CD14-positive monocyte (primary cell): ENCODE measurements around the gene YIPF4. TPM values are rescaled to one million over a fixed set of nuclear protein-coding genes. Genes with fewer than 3 reads are reported as not detected.

Experiments used
- DNase-seq, 3 donors: peaks; one replicate each; pipeline ENCODE4 v3.0.0-alpha.2; 2011 to 2022
- H2AFZ ChIP-seq: 2 replicates; pipeline ENCODE4 v1.6.0; 2012; ENCODE audit warnings: mild to moderate bottlenecking, low read depth, low read length, inconsistent platforms; ENCODE audit not compliant: insufficient read depth, poor library complexity, severe bottlenecking
- H3K27ac ChIP-seq, 2 donors: 1 replicate in 1 of 2; 2 replicates in 1 of 2; pipeline ENCODE4 v1.5.1; 2012 to 2013; ENCODE audit warnings: low read length in 2 of 2, control low read depth in 1 of 2, inconsistent platforms in 1 of 2, low read depth in 1 of 2, mild to moderate bottlenecking in 1 of 2
- H3K27me3 ChIP-seq, 2 donors: one replicate each; pipeline versions ENCODE4 v1.6.0 to v1.6.1; 2011 to 2013; ENCODE audit warnings: low read length in 2 of 2; ENCODE audit not compliant: control insufficient read depth in 2 of 2, insufficient read depth in 2 of 2
- H3K36me3 ChIP-seq, 2 donors: replicated peaks in 1 of 2; 1 replicate in 1 of 2; 2 replicates in 1 of 2; pipeline versions ENCODE4 v1.5.1 to v1.6.1; 2012 to 2013; ENCODE audit warnings: low read length in 2 of 2, control low read depth in 1 of 2, inconsistent platforms in 1 of 2, mild to moderate bottlenecking in 1 of 2; ENCODE audit not compliant: insufficient read depth in 2 of 2, control insufficient read depth in 1 of 2
- H3K4me1 ChIP-seq, 2 donors: 1 replicate in 1 of 2; 2 replicates in 1 of 2; pipeline versions ENCODE4 v1.5.1 to v1.6.1; 2012 to 2013; ENCODE audit warnings: low read length in 2 of 2, control low read depth in 1 of 2, inconsistent platforms in 1 of 2, mild to moderate bottlenecking in 1 of 2, moderate library complexity in 1 of 2; ENCODE audit not compliant: insufficient read depth in 2 of 2, control insufficient read depth in 1 of 2
- H3K4me2 ChIP-seq: replicated peaks from 2 replicates; pipeline ENCODE3; 2012; ENCODE audit warnings: low read length, moderate library complexity, mild to moderate bottlenecking; ENCODE audit not compliant: poor library complexity, severe bottlenecking; ENCODE audit errors: extremely low read depth
- H3K4me3 ChIP-seq, 3 experiments: fragments of 200-600 bp in 1 of 3; sonication (generic) in 1 of 3; replicated peaks in 1 of 3; 1 replicate in 2 of 3; 2 replicates in 1 of 3; pipeline ENCODE4 v1.5.1; 2011 to 2013; ENCODE audit warnings: low read length in 3 of 3, mild to moderate bottlenecking in 3 of 3, control low read depth in 2 of 3, low read depth in 2 of 3, inconsistent platforms in 1 of 3, moderate library complexity in 1 of 3
- H3K79me2 ChIP-seq: 2 replicates; pipeline ENCODE4 v1.6.0; 2012; ENCODE audit warnings: mild to moderate bottlenecking, control low read depth, inconsistent platforms, low read length, moderate library complexity; ENCODE audit not compliant: insufficient read depth
- H3K9ac ChIP-seq: 2 replicates; pipeline ENCODE4 v1.6.0; 2017; ENCODE audit warnings: low read length, mild to moderate bottlenecking; ENCODE audit not compliant: insufficient read depth, poor library complexity, severe bottlenecking
- H3K9me3 ChIP-seq, 2 donors: replicated peaks in 1 of 2; 1 replicate in 1 of 2; 2 replicates in 1 of 2; pipeline versions ENCODE4 v1.5.1 to v1.6.1; 2012 to 2013; ENCODE audit warnings: low read length in 2 of 2, control low read depth in 1 of 2; ENCODE audit not compliant: control insufficient read depth in 1 of 2, insufficient read depth in 1 of 2
- H4K20me1 ChIP-seq: 2 replicates; pipeline ENCODE4 v1.6.0; 2012; ENCODE audit warnings: mild to moderate bottlenecking, low read length, control low read depth, moderate library complexity; ENCODE audit not compliant: insufficient read depth
- H3K27ac Mint-ChIP-seq, 7 donors: one replicate each; pipeline ENCODE4 v1.8.0; 2020; ENCODE audit warnings: mild to moderate bottlenecking in 7 of 7, mixed read lengths in 7 of 7, moderate library complexity in 6 of 7, inconsistent platforms in 2 of 7
- H3K27me3 Mint-ChIP-seq, 3 donors: one replicate each; pipeline ENCODE4 v1.8.0; 2021 to 2022; ENCODE audit warnings: low read depth in 3 of 3, mild to moderate bottlenecking in 3 of 3, mixed read lengths in 3 of 3, moderate library complexity in 3 of 3, inconsistent platforms in 1 of 3
- H3K36me3 Mint-ChIP-seq, 2 donors: one replicate each; pipeline ENCODE4 v1.8.0; 2020; ENCODE audit warnings: mixed read lengths in 2 of 2, inconsistent platforms in 1 of 2, mild to moderate bottlenecking in 1 of 2
- H3K4me1 Mint-ChIP-seq: one replicate; pipeline ENCODE4 v1.8.0; 2020; ENCODE audit warnings: mild to moderate bottlenecking, mixed read lengths
- H3K4me3 Mint-ChIP-seq, 2 donors: one replicate each; pipeline ENCODE4 v1.8.0; 2020; ENCODE audit warnings: mild to moderate bottlenecking in 2 of 2, mixed read lengths in 2 of 2, moderate library complexity in 1 of 2
- H3K9me3 Mint-ChIP-seq, 7 donors: one replicate each; pipeline ENCODE4 v1.8.0; 2020 to 2022; ENCODE audit warnings: mixed read lengths in 7 of 7, mild to moderate bottlenecking in 6 of 7, moderate library complexity in 6 of 7, inconsistent platforms in 2 of 7
- CTCF ChIP-seq: fragments of 200-600 bp; IDR thresholded peaks from one replicate; pipeline ENCODE4 v1.8.0; 2022; ENCODE audit warnings: antibody characterized with exemption, mild to moderate bottlenecking
- WGBS: methylation state at CpG from one replicate; pipeline ENCODE4 v1.1.5; 2013; ENCODE audit warnings: missing lambda C conversion rate; ENCODE audit not compliant: insufficient coverage; 5-methylcytosine and 5-hydroxymethylcytosine counted together
- intact Hi-C, 2 donors: fragments of 100-400 bp; cut with micrococcal nuclease; formaldehyde crosslinking; loops; one replicate each; pipeline versions ENCODE4 v1.15.0 to v1.15.1; 2023
- polyA plus RNA-seq, 3 donors: library from polyadenylated mRNA; depleted of rRNA in 1 of 3; unstranded in 2 of 3; stranded (reverse) in 1 of 3; fragments of 300-500 nt in 2 of 3; fragments of >200 nt in 1 of 3; fragmentation: Illumina TruSeq in 2 of 3; gene quantifications; 1 replicate in 2 of 3; 2 replicates in 1 of 3; pipeline ENCODE4 v1.2.3, GENCODE V29; 2012 to 2021

Gene YIPF4
- polyA plus RNA-seq, 3 donors = 1.5 to 25.7 (median 20.0) TPM

GRCh38 chr2:32248299-32248698, 29.4 kb upstream of the YIPF4 start:
- no peaks in the 10 kb centered on the region for H3K4me1 ChIP-seq
- H3K27me3 ChIP-seq = no peaks in the 10 kb centered on the region
- no peaks in the 10 kb centered on the region for H3K9me3 Mint-ChIP-seq
- peaks cover 80% of the 10 kb centered on the region for H3K79me2 ChIP-seq
- no peak overlapping the region for H3K4me3 Mint-ChIP-seq
- intact Hi-C loops = no loop called here
- H3K4me1 Mint-ChIP-seq = peaks cover 9% of the 10 kb centered on the region
- no peak overlapping the region for H3K27ac Mint-ChIP-seq
- no CpG with 5 or more reads among the region's 3 CpGs for WGBS
- H3K27ac ChIP-seq = peak overlapping the region in 1 of 2 donors; percentile 14
- H3K4me3 ChIP-seq = no peak overlapping the region
- no peak for DNase-seq
- TF ChIP-seq CTCF = no peak
- H3K9me3 ChIP-seq = no peaks in the 10 kb centered on the region
- peaks cover 73 to 95% of the 10 kb centered on the region in 2 donors for H3K36me3 ChIP-seq
- peaks cover 98% of the 10 kb centered on the region for H4K20me1 ChIP-seq
- no peak overlapping the region for H2AFZ ChIP-seq
- peaks cover 73 to 89% of the 10 kb centered on the region in 2 donors for H3K36me3 Mint-ChIP-seq
- no peak overlapping the region for H3K9ac ChIP-seq
- H3K4me2 ChIP-seq = no peak overlapping the region
- no peaks in the 10 kb centered on the region for H3K27me3 Mint-ChIP-seq

GRCh38 chr2:32249731-32250236, 27.9 kb upstream of the YIPF4 start:
- Mint-ChIP-seq H3K9me3 (no peaks in the 10 kb centered on the region), H3K27me3 (peaks cover 0 to under 1% (median 0%) of the 10 kb centered on the region in 3 donors), H3K4me1 (peaks cover 9% of the 10 kb centered on the region), H3K4me3 (no peak overlapping the region), H3K27ac (no peak overlapping the region), H3K36me3 (peaks cover 75 to 89% of the 10 kb centered on the region in 2 donors)
- no peak overlapping the region for H3K27ac ChIP-seq
- DNase-seq = no peak
- no peak overlapping the region for H2AFZ ChIP-seq
- intact Hi-C loops = no loop called here
- H3K9ac ChIP-seq = no peak overlapping the region
- TF ChIP-seq CTCF = no peak
- H3K36me3 ChIP-seq = peaks cover 80 to 95% of the 10 kb centered on the region in 2 donors
- H3K4me1 ChIP-seq = no peaks in the 10 kb centered on the region
- peaks cover 76% of the 10 kb centered on the region for H3K79me2 ChIP-seq
- no peak overlapping the region for H3K4me3 ChIP-seq
- 100% methylated on average over 1 of the region's 2 CpGs for WGBS
- H4K20me1 ChIP-seq = peaks cover 98% of the 10 kb centered on the region
- no peak overlapping the region for H3K4me2 ChIP-seq
- no peaks in the 10 kb centered on the region for H3K27me3 ChIP-seq
- no peaks in the 10 kb centered on the region for H3K9me3 ChIP-seq
